ENCODE results near the gene OTC.
A peak's percentile ranks its signal among the peaks of the same experiment; 100 is the strongest.

GRCh38 chrX:38305971-38306370 lies 46.4 kb upstream of the OTC start:
- no peak for TF ChIP-seq CTCF (IDR thresholded peaks at IDR 0.05)
- TF ChIP-seq POLR2A (IDR thresholded peaks at IDR 0.05) = peak in 1 of 2 donors; percentile 19

All from heart left ventricle (tissue), 13 donors.